HG03196 (cell line): ENCODE results near the gene FABP1.

ENCODE experiments used
- ATAC-seq: cut with Tn5 transposase; IDR thresholded peaks from one replicate; pipeline ENCODE4 v1.9.1; 2021; ENCODE audit not compliant: unreplicated experiment

FABP1 gene

GRCh38 chr2:88139203-88139702, 11.4 kb upstream of the FABP1 start:
- no peak for ATAC-seq

DNA sequence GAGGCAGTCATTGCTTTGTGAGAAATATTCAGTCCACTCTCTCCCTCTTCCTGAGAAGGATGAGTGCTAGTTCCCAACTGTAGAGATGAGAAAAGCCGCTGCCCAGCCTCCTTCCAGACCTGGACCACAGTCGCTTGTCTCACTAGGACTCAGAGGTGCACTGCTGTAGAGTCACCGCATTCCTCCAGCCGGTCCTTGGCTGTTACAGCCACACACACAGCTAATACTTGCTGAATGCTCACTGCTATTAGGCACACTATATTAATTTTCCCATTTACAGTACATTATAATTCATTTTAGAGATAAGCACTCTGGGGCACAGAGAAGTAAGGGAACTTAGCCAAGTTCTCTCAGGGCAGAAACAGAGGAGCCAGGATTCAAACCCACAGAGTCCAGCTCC, 10.0 kb upstream of the FABP1 start:
- ATAC-seq, result no peak

- ATAC-seq, result no peak
Measured at GRCh38 chr2:88136817-88137216, 9.0 kb upstream of the FABP1 start.

- no peak for ATAC-seq
Measured at GRCh38 chr2:88133875-88134274, 6.0 kb upstream of the FABP1 start.

GRCh38 chr2:88131999-88132368, 4.1 kb upstream of the FABP1 start:
- ATAC-seq, result no peak

DNA sequence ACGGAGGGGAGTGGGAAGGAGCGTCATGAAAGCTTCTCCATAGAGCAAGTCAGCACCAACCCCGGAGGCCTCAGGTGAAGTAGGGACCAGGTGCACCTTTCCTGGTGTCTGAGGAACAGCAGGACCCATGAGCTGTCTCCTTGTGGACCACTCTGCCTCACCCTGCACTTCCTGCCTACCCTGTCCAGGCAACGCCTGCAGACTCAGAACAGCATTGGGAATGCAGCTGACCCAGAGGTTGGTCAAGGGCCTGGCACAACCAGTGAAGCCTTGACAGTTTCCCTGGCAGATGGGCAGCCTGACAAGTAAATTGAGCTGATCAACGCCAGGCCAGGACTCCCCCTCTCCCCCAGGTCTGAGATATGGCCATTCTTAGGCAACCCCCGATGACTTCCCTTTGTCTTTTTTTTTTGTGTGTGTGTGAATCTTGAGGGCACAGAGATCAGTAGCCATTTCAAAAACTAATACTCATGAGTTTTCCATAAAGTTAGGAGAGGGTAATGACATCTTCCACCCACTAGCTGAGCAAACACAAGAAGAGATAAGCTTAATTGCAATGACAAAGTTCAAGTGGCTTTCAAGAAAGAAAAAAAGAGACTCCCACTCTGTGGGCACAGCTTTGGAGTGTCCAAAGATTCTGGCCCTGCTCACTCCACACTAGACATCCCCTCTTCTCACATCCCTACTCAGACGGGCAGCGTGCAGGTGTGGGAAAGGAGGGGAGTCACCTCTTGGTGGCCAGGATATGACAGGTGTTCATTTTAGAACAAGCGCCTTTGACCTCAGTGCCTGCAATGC, 3.5 kb upstream of the FABP1 start:
- no peak for ATAC-seq

DNA sequence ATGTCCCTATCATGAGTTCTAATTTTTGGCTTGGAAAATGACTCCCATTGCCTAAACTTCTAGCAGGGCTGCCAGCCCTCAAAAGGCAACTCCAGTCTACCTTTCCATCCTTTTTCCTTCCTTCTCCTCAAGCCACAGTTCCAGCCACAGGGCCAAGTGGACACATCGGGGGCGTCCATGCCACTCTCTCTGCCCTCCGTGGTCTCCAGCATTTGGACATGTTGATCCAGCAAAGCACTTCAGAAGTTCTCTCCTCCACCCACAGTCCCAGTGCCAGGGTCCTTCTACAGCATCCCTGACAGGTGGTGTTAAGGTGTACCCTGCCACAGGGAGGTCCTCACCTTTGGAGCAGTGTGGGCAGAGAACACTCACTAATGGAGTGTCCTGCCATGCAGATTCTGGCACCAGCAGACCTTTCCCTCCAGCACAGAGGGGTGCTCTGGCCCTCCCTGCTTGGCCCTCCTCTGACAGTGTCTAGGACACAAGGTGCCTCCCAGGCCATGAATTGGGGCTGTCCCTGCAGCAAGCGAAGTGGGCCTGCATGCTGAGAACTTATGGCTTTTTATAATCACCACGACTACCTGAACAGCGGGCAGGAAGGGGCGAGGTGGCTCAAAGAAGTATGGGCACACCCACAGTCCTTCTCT, 1.6 kb upstream of the FABP1 start:
- ATAC-seq, result no peak

DNA sequence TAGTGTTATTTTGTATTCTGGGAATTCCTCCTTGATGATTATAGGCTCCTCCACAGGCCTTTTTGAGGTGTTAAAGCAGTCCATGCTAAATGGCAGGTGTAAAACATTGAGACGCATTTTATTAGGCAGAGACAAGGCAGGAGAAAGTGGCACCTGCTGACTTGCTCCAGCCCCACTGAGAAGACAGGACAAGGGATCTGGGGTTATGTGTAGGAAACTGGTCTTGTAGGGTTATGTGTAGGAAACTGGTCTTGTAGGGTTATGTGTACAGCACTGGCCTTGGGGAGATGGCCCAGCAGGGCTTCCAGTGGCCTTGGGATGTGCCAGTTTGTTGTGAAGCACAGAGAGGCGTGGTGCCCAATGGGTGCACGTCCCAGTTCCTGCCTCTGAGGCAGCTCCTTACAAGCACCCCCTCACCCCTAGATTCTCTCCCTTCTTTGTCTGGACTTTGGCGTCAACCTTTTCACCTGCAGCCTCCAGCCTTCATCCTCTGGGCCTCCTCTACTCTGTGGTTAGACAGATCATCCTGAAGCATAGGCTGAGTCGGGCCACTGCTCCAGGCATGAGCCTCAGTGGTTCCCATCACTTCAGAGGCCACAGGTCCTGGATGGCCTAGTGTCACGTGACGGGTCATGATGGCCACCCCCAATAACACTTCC, 921 bp upstream of the FABP1 start:
- ATAC-seq, result no peak

DNA sequence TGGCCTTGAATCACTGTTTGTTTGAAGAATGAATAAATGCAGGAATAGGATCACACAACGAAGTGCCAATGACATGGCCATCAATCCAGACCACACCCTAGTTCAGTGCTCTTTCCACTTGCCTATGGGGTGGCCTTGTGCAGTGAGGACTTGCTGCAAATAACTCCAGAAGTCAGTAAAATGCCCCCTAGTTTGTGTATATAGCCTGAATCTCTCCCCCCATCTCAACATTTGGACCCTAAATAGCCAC, 299 bp downstream of the FABP1 start:
- ATAC-seq, result no peak

GRCh38 chr2:88126772-88127637, 857 bp downstream of the FABP1 start:
- no peak for ATAC-seq

DNA sequence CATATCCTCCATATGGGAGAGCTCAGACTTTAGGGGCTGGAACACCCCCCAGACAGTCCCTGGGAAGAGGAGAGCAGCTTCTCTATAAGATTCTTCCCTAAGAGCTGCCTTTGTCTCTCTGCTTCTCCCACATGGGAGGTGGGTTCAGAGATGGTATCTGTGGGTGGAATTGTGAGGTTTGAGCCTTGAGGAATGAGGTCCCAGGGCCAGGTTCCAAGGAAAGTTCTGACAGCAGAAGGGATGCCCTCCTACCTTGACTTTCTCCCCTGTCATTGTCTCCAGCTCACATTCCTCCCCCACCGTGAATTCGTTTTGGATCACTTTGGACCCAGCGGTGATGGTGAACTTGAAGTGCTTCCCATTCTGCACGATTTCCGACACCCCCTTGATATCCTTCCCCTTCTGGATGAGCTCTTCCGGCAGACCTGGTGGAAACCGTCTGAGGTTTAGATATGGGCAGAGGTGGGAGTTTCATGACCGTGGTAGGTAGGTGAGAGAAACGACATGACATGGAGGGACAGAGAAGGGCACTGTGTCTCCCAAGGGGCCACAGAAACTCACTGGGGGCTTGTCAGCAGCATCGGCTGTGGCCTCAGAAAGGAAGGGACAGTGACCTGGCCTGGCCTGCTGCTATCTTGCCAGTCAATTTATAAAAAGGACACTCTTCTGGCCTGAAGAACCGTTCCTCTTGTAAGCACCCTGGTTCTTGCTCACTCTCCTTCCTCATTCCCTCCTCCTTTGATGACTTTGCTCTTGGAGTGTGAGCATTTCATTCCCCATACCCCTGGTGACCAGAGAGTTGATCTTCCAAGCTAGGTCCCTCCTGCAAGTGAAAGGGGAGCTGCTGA, 1.7 kb downstream of the FABP1 start:
- ATAC-seq, result no peak

DNA sequence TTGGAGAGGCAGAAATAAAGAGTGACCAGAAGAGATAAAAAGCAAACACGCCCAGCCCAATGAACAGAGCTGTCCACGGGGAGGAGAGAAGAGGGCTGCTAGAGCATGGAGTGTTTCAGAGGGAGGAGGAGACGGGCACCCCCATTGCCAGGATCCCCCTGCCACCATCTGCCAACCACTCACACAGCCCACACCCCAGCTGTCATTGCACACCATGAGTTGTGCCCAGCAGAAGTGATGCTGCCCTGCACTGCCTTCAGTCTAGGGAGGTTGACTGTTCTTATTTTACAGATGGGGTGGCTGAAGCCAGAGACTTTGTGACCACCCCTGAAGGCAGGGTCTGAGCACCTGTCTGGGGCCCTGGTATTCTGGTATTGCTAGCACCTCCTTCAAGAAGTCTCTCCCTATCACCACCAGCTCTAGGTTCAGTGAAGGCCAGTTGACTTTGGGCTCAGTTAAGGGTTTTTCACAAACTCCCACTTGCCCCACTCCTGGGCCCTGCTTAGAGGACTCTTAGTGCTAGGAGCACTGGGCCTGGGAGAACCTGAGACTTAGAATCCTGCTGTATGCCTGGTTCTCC, 2.4 kb downstream of the FABP1 start:
- no peak for ATAC-seq

DNA sequence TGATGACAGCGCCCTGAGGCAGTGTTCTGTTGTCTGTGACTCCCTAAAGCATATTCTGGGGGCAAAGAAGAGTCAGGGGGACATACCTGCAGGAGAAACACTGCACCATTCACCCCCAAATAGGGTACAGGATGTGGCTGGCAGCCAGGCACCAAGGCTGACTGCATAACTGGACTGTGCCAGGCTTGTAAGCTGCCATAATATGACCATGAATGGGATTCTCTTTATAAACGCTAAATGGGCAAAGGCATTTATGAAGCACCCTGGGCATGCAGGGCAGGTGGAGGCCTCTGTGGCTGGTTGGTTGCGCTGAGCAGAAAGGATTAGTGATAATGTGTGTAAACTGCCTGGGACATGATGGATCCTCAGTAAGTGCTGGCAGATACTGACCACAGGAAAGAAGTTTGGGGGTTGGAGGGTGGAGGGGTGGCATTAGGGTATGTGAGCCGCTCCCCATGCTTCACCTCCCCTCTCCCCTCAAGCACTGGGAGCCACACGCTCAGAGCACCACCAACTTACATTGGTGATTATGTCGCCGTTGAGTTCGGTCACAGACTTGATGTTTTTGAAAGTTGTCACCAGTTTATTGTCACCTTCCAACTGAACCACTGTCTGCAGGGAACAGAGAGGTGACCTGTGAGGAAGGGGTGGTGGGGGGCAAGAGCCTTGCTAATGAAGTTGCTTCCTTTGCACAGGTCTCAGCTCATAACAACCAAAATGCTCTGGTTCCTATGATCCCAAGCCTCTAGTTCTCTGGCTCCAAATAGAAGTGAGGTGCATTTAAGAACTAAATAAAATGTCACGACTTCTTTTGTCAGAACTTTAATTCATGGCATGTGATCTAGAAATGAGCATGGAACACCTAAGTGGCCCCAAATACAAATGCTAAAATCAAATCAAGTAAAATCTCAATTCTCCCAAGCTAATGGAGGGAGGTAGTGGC, 3.6 kb downstream of the FABP1 start:
- ATAC-seq, result no peak

DNA sequence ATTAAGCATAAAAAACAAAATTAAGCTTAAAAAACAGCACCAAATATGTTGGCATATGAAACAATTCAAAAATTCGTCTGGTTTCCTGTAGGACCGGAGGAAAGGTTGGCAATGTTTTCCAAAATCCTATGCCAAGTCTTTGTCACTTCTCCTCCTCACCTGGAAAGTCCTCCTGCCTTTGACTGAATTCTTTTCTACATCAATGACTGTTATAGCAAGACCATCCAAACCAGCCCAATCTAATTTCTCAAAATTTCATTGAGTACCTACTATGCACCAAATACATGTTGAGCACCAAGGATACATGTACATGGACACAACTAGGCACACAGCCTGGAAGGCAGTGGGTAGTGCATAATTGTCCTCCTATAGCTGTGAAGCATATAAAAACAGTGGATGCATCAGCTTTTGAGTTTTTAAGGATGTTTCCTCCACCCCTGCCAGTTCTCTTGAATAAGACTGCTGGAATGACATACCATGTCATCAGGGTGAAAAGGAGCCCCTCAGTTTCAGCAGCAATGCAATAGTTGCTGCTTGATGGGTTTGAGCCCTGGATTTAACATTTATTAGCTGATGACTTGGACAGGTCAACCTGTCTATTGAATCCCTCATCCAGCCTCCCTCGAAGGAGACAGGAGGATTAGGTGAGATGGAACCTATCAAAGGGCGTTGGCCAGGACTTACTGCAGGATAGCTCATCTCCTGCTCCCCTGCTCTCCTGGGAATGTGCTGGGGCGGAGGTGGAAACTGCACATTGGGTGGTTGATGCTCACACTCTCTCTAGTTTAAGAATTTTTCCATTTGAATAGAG, 4.5 kb downstream of the FABP1 start:
- ATAC-seq, result no peak

DNA sequence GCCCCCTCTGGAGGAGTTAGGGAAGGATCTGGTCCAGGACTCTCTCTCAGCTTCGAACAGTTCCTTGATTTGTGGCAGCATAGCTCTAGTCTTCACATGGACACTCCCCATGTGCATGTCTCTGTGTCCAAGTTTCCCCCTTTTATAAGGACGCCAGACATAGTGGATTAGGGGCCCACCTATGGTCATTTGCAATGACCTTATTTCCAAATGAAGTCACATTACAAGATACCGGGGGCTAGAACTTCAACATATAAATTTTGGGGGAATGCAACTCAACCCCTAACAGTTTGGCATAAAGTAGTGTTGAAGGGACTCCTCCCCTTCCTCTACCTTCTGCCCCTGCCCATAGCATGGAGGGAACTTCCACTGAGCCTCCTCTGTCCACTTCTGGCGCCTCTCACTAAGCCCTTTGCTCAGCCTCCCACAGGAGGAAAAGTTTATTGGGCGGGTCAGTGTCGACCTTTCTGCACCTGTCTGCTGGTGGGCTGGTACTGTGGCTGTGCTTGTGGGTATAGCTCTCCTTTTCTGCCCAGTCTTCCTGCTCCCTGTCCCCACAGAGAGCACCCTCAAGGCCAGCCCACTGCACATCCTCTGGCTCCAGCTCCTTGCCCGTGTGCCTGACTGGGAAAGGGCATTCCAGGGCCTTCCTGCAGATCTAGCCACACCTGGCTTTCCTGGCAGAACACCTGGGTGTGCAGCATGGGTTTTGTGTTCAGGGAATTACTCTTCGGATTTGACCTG, 5.5 kb downstream of the FABP1 start:
- no peak for ATAC-seq

- ATAC-seq, result no peak
Measured at GRCh38 chr2:88121678-88122077, 6.2 kb downstream of the FABP1 start.

- ATAC-seq, result no peak
Measured at GRCh38 chr2:88117973-88118372, 9.9 kb downstream of the FABP1 start.
